NCI-H82 treated with DMSO at 0.1 percent for 48 hours (cell line): Measurements from ENCODE around the gene FERMT2.
"Not testable (repeated sequence)": the region's sequence is repeated elsewhere in the genome, so short reads cannot be mapped to it uniquely, and the experiment has no call there.

ENCODE experiments used
- DNase-seq: peaks from one replicate; lab custom pipeline; 2025; ENCODE audit not compliant: unreplicated experiment; lab: John Stamatoyannopoulos, UW

Gene FERMT2

GRCh38 chr14:52948039-52948438 lies 2.8 kb downstream of the FERMT2 start:
- DNase-seq = no peak

GRCh38 chr14:52944254-52944653 lies 6.6 kb downstream of the FERMT2 start:
- DNase-seq = peak; percentile 26

GRCh38 chr14:52939427-52939826 lies 11.4 kb downstream of the FERMT2 start:
- no peak for DNase-seq

GRCh38 chr14:52937869-52938268 lies 13.0 kb downstream of the FERMT2 start:
- no peak for DNase-seq

GRCh38 chr14:52937306-52937705 lies 13.5 kb downstream of the FERMT2 start:
- DNase-seq = no peak

GRCh38 chr14:52936437-52936836 lies 14.4 kb downstream of the FERMT2 start:
- DNase-seq = peak; percentile 63

GRCh38 chr14:52935833-52936232 lies 15.0 kb downstream of the FERMT2 start:
- no peak for DNase-seq

- no peak for DNase-seq
Observed at GRCh38 chr14:52934762-52935161, 16.1 kb downstream of the FERMT2 start.

GRCh38 chr14:52929192-52929807 lies 21.6 kb downstream of the FERMT2 start:
- DNase-seq = no peak

- no peak for DNase-seq
Observed at GRCh38 chr14:52926953-52927352, 23.9 kb downstream of the FERMT2 start.

- no peak for DNase-seq
Observed at GRCh38 chr14:52923902-52924575, 26.8 kb downstream of the FERMT2 start.

GRCh38 chr14:52922656-52923055 lies 28.2 kb downstream of the FERMT2 start:
- DNase-seq = no peak

- DNase-seq = no peak
Observed at GRCh38 chr14:52922059-52922458, 28.8 kb downstream of the FERMT2 start.

- not testable (repeated sequence) for DNase-seq
Observed at GRCh38 chr14:52920411-52920810, 30.4 kb downstream of the FERMT2 start.

GRCh38 chr14:52919971-52920370 lies 30.9 kb downstream of the FERMT2 start:
- no peak for DNase-seq

GRCh38 chr14:52918486-52918885 lies 32.4 kb downstream of the FERMT2 start:
- no peak for DNase-seq

GRCh38 chr14:52917735-52918134 lies 33.1 kb downstream of the FERMT2 start:
- no peak for DNase-seq

- DNase-seq = no peak
Observed at GRCh38 chr14:52914295-52914694, 36.6 kb downstream of the FERMT2 start.

GRCh38 chr14:52913271-52913670 lies 37.6 kb downstream of the FERMT2 start:
- no peak for DNase-seq

- DNase-seq = no peak
Observed at GRCh38 chr14:52911904-52912303, 38.9 kb downstream of the FERMT2 start.

GRCh38 chr14:52910572-52910971 lies 40.3 kb downstream of the FERMT2 start:
- no peak for DNase-seq

GRCh38 chr14:52907949-52908348 lies 42.9 kb downstream of the FERMT2 start:
- DNase-seq = no peak

- DNase-seq = no peak
Observed at GRCh38 chr14:52906141-52906601, 44.7 kb downstream of the FERMT2 start.
